ENCODE data around the gene SCNN1B.
"Not testable (repeated sequence)": the region's sequence is repeated elsewhere in the genome, so short reads cannot be mapped to it uniquely, and the experiment has no call there.

The SCNN1B gene

DNA sequence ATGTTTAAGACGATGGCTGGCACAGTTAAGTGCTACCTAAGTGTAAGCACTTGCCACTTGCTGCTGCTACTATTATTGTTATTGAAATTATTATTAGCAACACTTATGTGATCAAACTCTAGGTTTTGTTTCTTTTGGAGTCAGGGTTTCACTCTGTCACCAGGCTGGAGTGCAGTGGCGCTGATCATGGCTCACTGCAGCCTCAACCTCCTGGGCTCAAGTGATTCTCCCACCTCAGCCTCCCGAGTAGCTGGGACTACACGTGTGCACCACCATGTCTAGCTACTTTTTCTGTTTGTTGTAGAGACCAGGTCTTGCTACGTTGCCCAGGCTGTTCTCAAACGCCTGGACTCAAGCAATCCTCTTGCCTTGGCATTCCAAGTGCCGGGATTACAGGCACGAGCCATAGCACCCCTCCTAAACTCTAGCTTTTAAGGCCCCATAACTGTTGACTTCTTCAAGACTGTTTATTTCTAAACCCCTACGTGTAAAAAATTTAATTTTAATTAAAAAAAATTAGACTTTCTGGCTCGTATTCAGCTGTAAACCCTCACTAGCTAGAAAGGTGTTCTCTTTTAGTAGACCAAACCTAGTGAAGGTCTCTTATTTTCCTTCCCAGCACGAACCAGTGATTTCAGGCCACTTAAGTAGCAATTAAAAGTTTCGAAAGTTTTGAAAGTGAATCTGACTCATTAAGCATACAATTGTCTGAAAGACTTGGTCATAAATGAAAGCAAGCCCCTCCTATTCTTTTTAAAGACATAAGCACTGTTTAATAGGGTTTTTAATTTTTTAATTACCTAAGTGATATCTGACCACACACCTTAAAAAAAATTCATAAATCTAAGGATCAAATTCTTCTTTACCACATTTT is 11.7 kb upstream of the SCNN1B start:
- no peak for DNase-seq

DNA sequence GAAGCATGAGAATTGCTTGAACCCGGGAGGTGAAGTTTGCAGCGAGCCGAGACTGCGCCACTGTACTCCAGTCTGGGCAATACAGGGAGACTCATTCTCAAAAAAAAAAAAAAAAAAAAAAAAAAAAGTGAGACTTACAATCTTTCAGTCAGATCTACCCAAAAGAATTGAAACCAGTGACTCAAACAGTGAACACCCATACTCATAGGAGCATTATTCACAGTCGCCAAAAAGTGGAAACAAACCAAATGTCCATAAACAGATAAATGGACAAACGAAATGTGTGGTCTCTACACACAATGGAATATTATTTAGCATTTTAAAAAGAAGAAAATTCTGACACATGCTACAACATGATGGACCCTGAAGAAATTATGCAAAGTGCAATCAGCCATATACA is 9.1 kb upstream of the SCNN1B start:
- no peak for DNase-seq

GRCh38 chr16:23294260-23294659 is 7.8 kb upstream of the SCNN1B start:
- DNase-seq: no peak

GRCh38 chr16:23296994-23297393 is 5.1 kb upstream of the SCNN1B start:
- DNase-seq: no peak

DNA sequence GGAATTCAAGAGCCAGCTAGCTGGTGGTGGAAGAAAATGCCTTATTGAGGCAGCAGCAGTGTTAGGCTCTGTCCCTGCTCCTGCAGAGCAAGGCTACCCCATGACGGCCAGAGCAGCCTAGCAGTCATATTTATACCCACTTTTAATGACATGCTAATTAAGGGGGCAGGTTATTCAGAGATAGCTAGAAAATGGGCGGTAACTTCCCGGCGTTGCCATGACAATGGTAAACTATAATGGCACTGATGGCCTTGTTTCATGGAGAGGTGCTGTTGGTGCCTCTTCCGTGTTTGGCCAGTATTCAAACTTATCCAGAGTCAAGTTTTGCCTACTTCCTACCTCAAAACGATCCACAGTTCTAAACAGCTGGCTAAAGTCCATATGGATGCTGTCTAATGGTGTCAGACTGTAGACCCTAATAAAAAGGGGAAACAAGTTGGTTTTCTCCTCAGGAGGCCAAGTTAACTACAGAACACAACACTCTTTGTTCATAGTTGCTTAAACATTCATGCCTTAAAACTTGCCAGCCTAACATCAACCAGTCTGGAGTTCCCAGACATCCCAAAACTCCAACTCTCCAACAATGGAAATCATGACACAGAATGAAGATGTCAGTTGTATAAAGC is 3.7 kb upstream of the SCNN1B start:
- no peak for DNase-seq

DNA sequence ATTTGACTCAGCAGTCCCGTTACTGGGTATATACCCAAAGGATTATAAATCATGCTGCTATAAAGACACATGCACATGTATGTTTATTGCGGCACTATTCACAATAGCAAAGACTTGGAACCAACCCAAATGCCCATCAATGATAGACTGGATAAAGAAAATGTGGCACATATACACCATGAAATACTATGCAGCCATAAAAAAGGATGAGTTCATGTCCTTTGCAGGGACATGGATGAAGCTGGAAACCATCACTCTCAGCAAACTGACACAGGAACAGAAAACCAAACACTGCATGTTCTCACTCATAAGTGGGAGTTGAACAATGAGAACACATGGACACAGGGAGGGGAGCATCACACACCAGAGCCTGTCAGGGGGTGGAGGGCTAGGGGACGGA is 2.3 kb upstream of the SCNN1B start:
- DNase-seq: not testable (repeated sequence)

GRCh38 chr16:23301251-23302044 is 654 bp upstream of the SCNN1B start:
- DNase-seq: no peak

DNA sequence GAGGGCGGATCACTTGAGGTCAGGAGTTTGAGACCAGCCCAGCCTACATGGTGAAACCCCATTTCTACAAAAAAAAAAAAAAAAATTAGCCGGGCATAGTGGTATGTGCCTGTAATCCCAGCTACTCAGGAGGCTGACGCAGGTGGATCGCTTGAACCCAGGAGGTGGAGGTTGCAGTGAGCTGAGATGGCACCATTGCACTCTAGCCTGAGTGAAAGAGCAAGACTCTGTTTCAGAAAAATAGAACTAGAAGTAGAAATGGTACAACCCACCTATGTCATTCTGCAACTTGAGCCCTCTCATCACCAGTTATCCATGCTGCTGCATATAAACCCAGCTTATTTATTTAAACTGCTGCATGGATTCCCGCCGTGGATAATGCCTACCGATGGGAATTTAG is 1.6 kb downstream of the SCNN1B start:
- no peak for DNase-seq

- DNase-seq: no peak
Measured at GRCh38 chr16:23304620-23305019, 2.5 kb downstream of the SCNN1B start.

GRCh38 chr16:23306199-23307100 is 4.3 kb downstream of the SCNN1B start:
- DNase-seq: no peak

- no peak for DNase-seq
Measured at GRCh38 chr16:23310217-23310616, 8.1 kb downstream of the SCNN1B start.

- no peak for DNase-seq
Measured at GRCh38 chr16:23310744-23311143, 8.6 kb downstream of the SCNN1B start.

DNA sequence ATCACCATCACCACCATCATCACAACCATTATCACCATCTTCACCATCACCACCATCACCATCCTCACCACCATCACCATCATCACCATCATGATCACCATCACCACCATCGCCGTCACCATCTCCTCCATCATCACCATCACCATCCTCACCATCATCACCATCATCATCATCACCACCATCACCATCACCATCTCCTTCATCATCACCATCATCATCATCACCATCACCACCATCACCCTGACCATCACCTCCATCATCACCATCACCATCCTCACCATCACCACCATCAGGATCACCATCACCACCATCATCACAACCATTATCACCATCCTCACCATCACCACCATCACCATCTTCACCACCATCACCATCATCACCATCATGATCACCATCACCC is 14.1 kb downstream of the SCNN1B start:
- DNase-seq: no peak

GRCh38 chr16:23316634-23317265 is 14.6 kb downstream of the SCNN1B start:
- no peak for DNase-seq

DNA sequence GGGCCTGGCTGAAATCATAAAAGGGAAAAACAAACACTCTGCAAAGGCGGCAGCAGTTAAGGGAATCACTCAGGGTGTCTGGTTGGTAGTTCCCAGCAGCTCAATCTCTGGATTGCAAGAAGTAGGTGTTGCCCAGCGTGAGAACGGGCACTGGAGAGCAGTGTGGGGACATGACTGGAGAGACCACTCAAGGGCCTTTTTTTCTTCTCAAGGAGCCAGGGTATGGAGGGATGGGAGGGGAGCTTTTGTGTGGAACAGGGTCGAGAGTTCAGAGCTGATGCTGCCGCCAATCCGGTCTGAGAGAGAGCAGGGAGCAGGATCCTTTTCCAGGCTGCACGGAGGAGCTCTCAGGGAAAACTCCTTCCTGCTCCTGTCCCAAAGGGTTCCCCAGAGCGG is 15.2 kb downstream of the SCNN1B start:
- no peak for DNase-seq

DNA sequence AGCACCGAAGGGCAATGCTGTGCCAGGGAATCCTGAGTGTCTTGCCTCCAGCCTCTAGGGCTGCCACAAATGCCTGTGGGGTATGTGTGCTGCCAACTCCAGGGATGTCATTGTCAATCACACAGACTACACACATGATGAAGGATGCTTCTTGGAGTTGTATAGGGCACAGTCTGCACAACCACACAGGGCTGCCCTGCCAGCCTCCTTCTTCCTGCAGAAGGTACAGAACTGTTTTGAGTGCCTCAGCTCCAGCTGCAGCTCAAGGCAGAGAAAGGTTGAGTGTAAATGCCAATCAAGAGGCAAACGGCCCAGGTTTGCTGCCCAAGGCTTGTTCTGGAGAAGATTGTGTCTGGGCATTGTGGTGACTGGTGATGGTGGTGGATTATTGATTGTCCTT is 15.6 kb downstream of the SCNN1B start:
- no peak for DNase-seq

DNA sequence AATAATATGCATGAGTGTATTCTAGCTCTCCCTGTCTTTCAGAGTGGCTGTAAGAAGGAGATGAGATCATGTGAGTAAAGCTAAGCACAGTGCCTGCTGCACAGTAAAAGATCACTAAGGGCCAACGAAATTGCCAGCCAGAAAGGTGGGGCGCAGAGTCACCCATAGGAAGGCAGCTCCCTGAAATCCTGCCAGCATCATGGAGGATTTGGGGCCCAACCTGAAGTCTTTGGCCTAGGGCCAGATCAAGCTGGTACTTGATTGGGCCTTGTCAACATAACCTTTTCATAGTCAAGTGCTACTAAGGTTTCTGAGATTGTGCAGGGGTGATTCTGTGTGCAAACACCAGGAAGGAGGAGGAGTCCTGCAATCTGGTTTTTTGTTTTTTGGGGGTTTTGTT is 16.5 kb downstream of the SCNN1B start:
- no peak for DNase-seq

DNA sequence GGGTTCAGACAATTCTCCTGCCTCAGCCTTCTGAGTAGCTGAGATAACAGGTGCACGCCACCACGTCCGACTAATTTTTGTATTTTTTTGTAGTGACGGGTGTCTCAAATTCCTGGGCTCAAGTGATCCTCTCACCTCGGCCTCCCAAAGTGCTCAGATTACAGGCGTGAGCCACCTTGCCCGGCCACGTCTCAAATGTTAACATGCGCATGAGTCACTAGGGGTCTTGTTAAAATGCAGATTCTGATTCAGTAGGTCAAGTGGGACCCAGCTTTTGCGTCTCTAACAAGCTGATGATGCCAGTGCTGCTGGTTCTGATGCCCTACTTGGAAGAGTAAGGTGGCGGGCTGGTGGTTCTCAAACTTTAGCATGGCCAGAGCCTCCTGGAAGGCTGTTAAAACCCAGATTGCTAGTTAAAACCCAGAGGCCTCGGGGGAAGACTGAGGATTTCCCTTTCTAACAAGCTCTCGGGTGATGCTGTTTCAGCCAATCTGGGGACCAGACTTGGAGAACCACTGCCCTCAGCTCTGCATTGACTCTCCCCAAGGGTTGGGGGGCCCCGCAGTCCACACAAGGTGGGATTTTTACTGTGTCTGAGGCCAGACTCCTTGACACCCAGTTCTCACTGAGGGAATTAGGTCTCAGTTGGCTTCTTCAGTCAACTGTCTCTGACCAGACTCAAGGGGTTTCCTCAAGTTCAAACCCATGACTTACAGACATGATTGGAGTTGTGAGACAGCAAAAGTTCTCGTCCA is 17.9 kb downstream of the SCNN1B start:
- no peak for DNase-seq

DNA sequence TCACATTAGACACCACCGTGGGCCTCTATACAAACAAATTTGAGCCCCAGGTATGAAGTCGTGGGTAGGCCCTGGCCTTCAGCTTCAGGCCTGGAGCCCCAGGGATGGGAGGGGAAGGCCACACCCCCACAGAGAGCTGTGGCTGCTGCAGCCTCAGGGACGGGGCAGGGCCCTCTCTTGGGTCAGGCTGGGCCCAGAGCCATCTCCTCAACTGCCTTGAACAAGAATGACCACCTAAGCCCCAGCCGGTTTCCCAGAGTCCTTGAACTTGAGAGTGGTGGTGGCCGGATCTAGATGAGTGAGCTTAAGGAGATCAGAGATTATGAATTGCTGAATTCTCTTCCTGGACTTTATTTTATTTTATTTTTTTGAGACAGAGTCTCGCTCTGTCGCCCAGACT is 18.6 kb downstream of the SCNN1B start:
- DNase-seq: no peak

- no peak for DNase-seq
Measured at GRCh38 chr16:23321206-23321875, 19.2 kb downstream of the SCNN1B start.
